CD4-positive, alpha-beta T cell (primary cell): ENCODE results near the gene INPP1. TPM values are rescaled to one million over a fixed set of nuclear protein-coding genes. Genes with fewer than 3 reads are reported as not detected.

Experiments
- ATAC-seq: fragments of 200-7000 bp; cut with Tn5 transposase; one replicate; pipeline ENCODE4 v1.10.0; 2022; ENCODE audit warnings: mild to moderate bottlenecking; ENCODE audit not compliant: poor library complexity
- CTCF ChIA-PET: fragments of 350-600 bp; sonication (Branson Sonifier 250); formaldehyde crosslinking; loops from one replicate; lab custom pipeline; 2021; ENCODE audit warnings: antibody characterized with exemption, inconsistent platforms; lab: Charles Lee
- POLR2A ChIA-PET: fragments of 350-600 bp; sonication (Branson Sonifier 250); formaldehyde crosslinking; loops from one replicate; lab custom pipeline; 2021; ENCODE audit warnings: antibody characterized with exemption, inconsistent platforms; lab: Charles Lee
- DNase-seq, 14 experiments: peaks; one replicate each; pipeline ENCODE4 v3.0.0-alpha.2; 2013 to 2020; ENCODE audit warnings: mixed read lengths in 2 of 14
- H3K27ac ChIP-seq, 2 donors: one replicate each; pipeline versions ENCODE4 v1.5.1 to v1.7.0; 2013; ENCODE audit warnings: low read length in 2 of 2, low read depth in 1 of 2, mild to moderate bottlenecking in 1 of 2
- H3K27me3 ChIP-seq, 2 experiments: 1 replicate in 1 of 2; 2 replicates in 1 of 2; pipeline versions ENCODE4 v1.6.1 to v1.7.0; 2013; ENCODE audit warnings: low read length in 2 of 2, control low read depth in 1 of 2, mild to moderate bottlenecking in 1 of 2, moderate library complexity in 1 of 2; ENCODE audit not compliant: insufficient read depth in 2 of 2, control insufficient read depth in 1 of 2
- H3K36me3 ChIP-seq: one replicate; pipeline ENCODE4 v1.6.1; 2013; ENCODE audit warnings: low read length, control low read depth; ENCODE audit not compliant: insufficient read depth
- H3K4me1 ChIP-seq: one replicate; pipeline ENCODE4 v1.6.1; 2013; ENCODE audit warnings: low read length, control low read depth; ENCODE audit not compliant: insufficient read depth
- H3K4me3 ChIP-seq: one replicate; pipeline ENCODE4 v1.5.1; 2013; ENCODE audit warnings: mild to moderate bottlenecking, low read length, moderate library complexity
- H3K9me3 ChIP-seq, 2 experiments: 1 replicate in 1 of 2; 2 replicates in 1 of 2; pipeline versions ENCODE4 v1.6.1 to v1.7.0; 2013; ENCODE audit warnings: low read length in 2 of 2, mild to moderate bottlenecking in 2 of 2, control low read depth in 1 of 2, moderate library complexity in 1 of 2; ENCODE audit not compliant: control insufficient read depth in 1 of 2, insufficient read depth in 1 of 2
- H3K27ac Mint-ChIP-seq: one replicate; pipeline ENCODE4 v1.8.0; 2020; ENCODE audit warnings: mixed read lengths
- H3K27me3 Mint-ChIP-seq: one replicate; pipeline ENCODE4 v1.8.0; 2021; ENCODE audit warnings: mixed read lengths
- H3K36me3 Mint-ChIP-seq: one replicate; pipeline ENCODE4 v1.8.0; 2021; ENCODE audit warnings: low read depth, mixed read lengths
- H3K4me1 Mint-ChIP-seq: one replicate; pipeline ENCODE4 v1.8.0; 2021; ENCODE audit warnings: low read depth, mixed read lengths
- H3K4me3 Mint-ChIP-seq: one replicate; pipeline ENCODE4 v1.8.0; 2020; ENCODE audit warnings: mild to moderate bottlenecking, mixed read lengths
- H3K9me3 Mint-ChIP-seq: one replicate; pipeline ENCODE4 v1.8.0; 2020; ENCODE audit warnings: mixed read lengths
- CTCF ChIP-seq: fragments of 200-600 bp; IDR thresholded peaks from one replicate; pipeline ENCODE4 v1.8.0; 2022; ENCODE audit warnings: antibody characterized with exemption, mild to moderate bottlenecking
- intact Hi-C, 2 experiments: fragments of 100-400 bp; cut with DNase I in 1 of 2; cut with micrococcal nuclease in 1 of 2; formaldehyde crosslinking; loops; one replicate each; pipeline versions ENCODE4 v1.15.1 to v1.9.0; 2023 to 2025; cut with DNase I, micrococcal nuclease
- total RNA-seq, 174 experiments: library from RNA in 2 of 174; stranded (reverse) in 2 of 174; gene quantifications; one replicate each; pipeline ENCODE4 v1.2.3 and lab custom pipeline; 2021 to 2026

The INPP1 gene
- total RNA-seq, 2 experiments from 2014 or later, result 2.0 to 2.7 TPM

GRCh38 chr2:190407662-190408537 lies 64.5 kb downstream of the INPP1 start, which contains the start of gene MFSD6:
Gene MFSD6 (plus strand): TSS chr2:190408355. CDS start chr2:190436030, 27,675 bp downstream.
- Mint-ChIP-seq H3K4me3 (peak within 1 kb of the TSS; percentile 94), H3K9me3 (no peaks in the 10 kb centered on the region), H3K36me3 (peaks cover 23% of the 10 kb centered on the region), H3K4me1 (peaks cover 37% of the 10 kb centered on the region), H3K27me3 (no peaks in the 10 kb centered on the region), H3K27ac (peak within 1 kb of the TSS; percentile 97)
- Histone ChIP-seq H3K9me3 (peaks cover 0 to 5% of the 10 kb centered on the region in 2 experiments), H3K4me3 (peak within 1 kb of the TSS; percentile 79), H3K27me3 (no peaks in the 10 kb centered on the region), H3K27ac (peak within 1 kb of the TSS; percentile 95 to 99), H3K36me3 (no peaks in the 10 kb centered on the region), H3K4me1 (peaks cover 32% of the 10 kb centered on the region)
- no peak for TF ChIP-seq CTCF
- DNase-seq (peak in 13 of 14 experiments; percentile 46 to 82 (median 60)), ATAC-seq (peak; percentile 40)
- intact Hi-C loops, result loop anchor here (2.0 to 10.0 kb wide), 7 partner anchors 109 to 1269 kb away; partner anchors contain the start of genes NEMP2 (in 2 of the 2), NAB1 (in 1 of the 2) and NABP1 (in 1 of the 2)
- ChIA-PET POLR2A (interaction anchor here (0.6 to 5.5 kb wide), 37 partner anchors 8 to 1270 kb away, joined by 3 to 100 read pairs (median 4); partner anchors contain the start of genes GLS, HIBCH, NABP1 and NEMP2), CTCF (interaction anchor here (1.2 to 1.6 kb wide), 2 partner anchors 11 to 87 kb away, joined by 3 to 4 read pairs; no protein-coding TSS in a partner anchor)

GRCh38 chr2:190408538-190409271 lies 65.3 kb downstream of the INPP1 start:
- H3K27ac ChIP-seq, result peak overlapping the region; percentile 95 to 99
- Mint-ChIP-seq H3K9me3 (no peaks in the 10 kb centered on the region), H3K27me3 (no peaks in the 10 kb centered on the region), H3K36me3 (peaks cover 23% of the 10 kb centered on the region), H3K4me1 (peaks cover 45% of the 10 kb centered on the region), H3K27ac (peak overlapping the region; percentile 97), H3K4me3 (peak overlapping the region; percentile 94)
- no peaks in the 10 kb centered on the region for H3K36me3 ChIP-seq
- peaks cover 40% of the 10 kb centered on the region for H3K4me1 ChIP-seq
- intact Hi-C loops, result loop anchor here (2.0 to 10.0 kb wide), 6 partner anchors 109 to 1269 kb away; partner anchors contain the start of genes NAB1 (in 1 of the 2), NABP1 (in 1 of the 2) and NEMP2 (in 1 of the 2)
- peak overlapping the region; percentile 79 for H3K4me3 ChIP-seq
- ChIA-PET POLR2A (interaction anchor here (0.6 to 5.5 kb wide), 7 partner anchors 49 to 828 kb away, joined by 3 to 100 read pairs (median 4); partner anchors contain the start of genes GLS, NEMP2 and SLC40A1), CTCF (interaction anchor here (1.6 kb wide), 1 partner anchor 11 kb away, joined by 3 read pairs; no protein-coding TSS in a partner anchor)
- TF ChIP-seq CTCF, result no peak
- no peaks in the 10 kb centered on the region for H3K27me3 ChIP-seq
- ATAC-seq (peak; percentile 49), DNase-seq (peak; percentile 61 to 91 (median 72))
- peaks cover 0 to 5% of the 10 kb centered on the region in 2 experiments for H3K9me3 ChIP-seq
